Measurements from ENCODE around the gene ITGAV.

DNA sequence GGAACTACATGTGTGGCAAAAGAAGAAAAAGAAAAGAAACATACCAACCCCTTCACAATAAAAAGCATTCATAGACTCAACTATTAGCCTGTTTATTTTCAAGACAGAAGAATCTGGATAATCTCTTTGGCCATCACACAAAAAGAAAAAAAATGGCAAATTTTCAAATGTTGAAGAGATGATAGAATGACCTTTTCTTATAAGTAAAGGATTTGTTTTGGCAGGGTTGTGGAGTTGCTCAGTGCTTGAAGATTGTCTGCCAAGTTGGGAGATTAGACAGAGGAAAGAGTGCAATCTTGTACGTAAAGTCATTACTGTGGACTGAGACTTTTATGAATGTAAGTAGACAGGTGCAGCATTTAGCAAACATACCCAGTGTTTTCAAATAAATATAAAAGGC, 85.5 kb downstream of the ITGAV start:
- TF ChIP-seq, protein P1, sequence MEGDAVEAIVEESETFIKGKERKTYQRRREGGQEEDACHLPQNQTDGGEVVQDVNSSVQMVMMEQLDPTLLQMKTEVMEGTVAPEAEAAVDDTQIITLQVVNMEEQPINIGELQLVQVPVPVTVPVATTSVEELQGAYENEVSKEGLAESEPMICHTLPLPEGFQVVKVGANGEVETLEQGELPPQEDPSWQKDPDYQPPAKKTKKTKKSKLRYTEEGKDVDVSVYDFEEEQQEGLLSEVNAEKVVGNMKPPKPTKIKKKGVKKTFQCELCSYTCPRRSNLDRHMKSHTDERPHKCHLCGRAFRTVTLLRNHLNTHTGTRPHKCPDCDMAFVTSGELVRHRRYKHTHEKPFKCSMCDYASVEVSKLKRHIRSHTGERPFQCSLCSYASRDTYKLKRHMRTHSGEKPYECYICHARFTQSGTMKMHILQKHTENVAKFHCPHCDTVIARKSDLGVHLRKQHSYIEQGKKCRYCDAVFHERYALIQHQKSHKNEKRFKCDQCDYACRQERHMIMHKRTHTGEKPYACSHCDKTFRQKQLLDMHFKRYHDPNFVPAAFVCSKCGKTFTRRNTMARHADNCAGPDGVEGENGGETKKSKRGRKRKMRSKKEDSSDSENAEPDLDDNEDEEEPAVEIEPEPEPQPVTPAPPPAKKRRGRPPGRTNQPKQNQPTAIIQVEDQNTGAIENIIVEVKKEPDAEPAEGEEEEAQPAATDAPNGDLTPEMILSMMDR (IDR thresholded peaks at IDR 0.05): no peak
- no peak for TF ChIP-seq POLR2A (IDR thresholded peaks at IDR 0.05)

All from lower leg skin (tissue), 3 donors.